ENCODE results near the gene XPNPEP2. TPM values are rescaled to one million over a fixed set of nuclear protein-coding genes. Genes with fewer than 3 reads are reported as not detected.

XPNPEP2 gene
- total RNA-seq, 1 experiment from 2014 or later: not detected

GRCh38 chrX:129808829-129809796, 70.3 kb downstream of the XPNPEP2 start:
- TF ChIP-seq EZH2 (IDR thresholded peaks at IDR 0.05; ENCODE audit: low read depth): no peak
- no peak for TF ChIP-seq CTCF (conservative IDR thresholded peaks at IDR 0.05)
- ChIA-PET CTCF (interaction anchor here (0.6 kb wide), 1 partner anchor 65 kb away, joined by 7 read pairs; no protein-coding TSS in a partner anchor), POLR2A (ENCODE audit: unreplicated experiment) (no interaction called here)
- H3K9me3 ChIP-seq (ENCODE audit: insufficient read depth, low read depth): no peaks in the 10 kb centered on the region
- no peak overlapping the region for H3K27ac ChIP-seq
- intact Hi-C loops (cut with micrococcal nuclease; ENCODE audit: unreplicated experiment): no loop called here
- H3K79me2 ChIP-seq (ENCODE audit: low read depth): no peaks in the 10 kb centered on the region
- H3K4me1 ChIP-seq (replicated peaks; ENCODE audit: insufficient read depth): no peaks in the 10 kb centered on the region
- H3K4me3 ChIP-seq: no peak overlapping the region
- H3F3A ChIP-seq (ENCODE audit: insufficient read depth, low read depth): no peaks in the 10 kb centered on the region
- no peaks in the 10 kb centered on the region for H3K27me3 ChIP-seq (ENCODE audit: insufficient read depth, low read depth)
- H3K9me2 ChIP-seq (ENCODE audit: insufficient read depth): no peaks in the 10 kb centered on the region
- no peak overlapping the region for H2AFZ ChIP-seq
- no peak overlapping the region for H3K4me2 ChIP-seq
- DNase-seq: no peak
- no peaks in the 10 kb centered on the region; the same call in 1 of the 2 replicates for H4K20me1 ChIP-seq (ENCODE audit: insufficient read depth)
- peaks cover 40% of the 10 kb centered on the region for H3K36me3 ChIP-seq (ENCODE audit: low read depth)
- BruUV-seq (replicated peaks): no TSS peak

DNA sequence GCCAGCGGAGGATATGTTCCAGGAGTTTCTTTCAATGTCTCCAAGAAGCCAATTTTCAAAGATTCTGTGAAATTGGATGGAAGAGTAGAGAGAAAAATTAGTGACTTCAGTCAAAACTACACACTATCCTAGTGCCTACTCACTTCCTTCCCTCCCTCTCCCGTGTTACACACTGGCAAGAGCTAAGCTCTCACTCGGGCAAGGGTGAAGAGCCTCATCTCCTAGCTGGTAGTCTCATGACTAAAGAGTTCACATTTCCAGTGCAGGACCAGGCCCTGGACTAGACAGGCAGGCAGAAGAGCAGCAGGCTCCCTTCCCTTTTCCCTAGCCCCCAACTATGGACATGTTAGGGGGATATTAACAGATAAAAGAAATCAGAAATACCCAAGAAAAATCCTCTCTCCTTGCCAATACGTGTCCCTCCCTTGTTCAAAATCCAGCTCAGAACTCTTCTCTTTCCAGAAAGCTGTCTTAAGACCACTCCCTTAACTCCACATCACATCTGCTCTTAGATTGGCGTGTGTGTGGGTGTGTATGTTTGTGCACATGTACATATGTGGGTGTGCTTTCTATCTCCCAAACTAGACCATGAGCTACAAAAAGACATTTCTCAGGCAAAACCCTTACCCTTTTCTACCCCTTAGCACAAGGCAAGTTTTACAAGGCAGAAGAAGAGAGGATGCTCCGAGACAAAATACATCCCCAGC, 75.0 kb downstream of the XPNPEP2 start:
- no peak overlapping the region for H3K4me3 ChIP-seq
- no TSS peak for BruUV-seq (replicated peaks)
- TF ChIP-seq EZH2 (IDR thresholded peaks at IDR 0.05; ENCODE audit: low read depth) (no peak), CTCF (conservative IDR thresholded peaks at IDR 0.05) (no peak)
- H3K4me2 ChIP-seq: no peak overlapping the region
- no peaks in the 10 kb centered on the region for H3K4me1 ChIP-seq (replicated peaks; ENCODE audit: insufficient read depth)
- ChIA-PET CTCF (no interaction called here), POLR2A (ENCODE audit: unreplicated experiment) (no interaction called here)
- H3K36me3 ChIP-seq (ENCODE audit: low read depth): peaks cover 32% of the 10 kb centered on the region
- H2AFZ ChIP-seq: no peak overlapping the region
- no peaks in the 10 kb centered on the region for H3K9me2 ChIP-seq (ENCODE audit: insufficient read depth)
- no peaks in the 10 kb centered on the region for H3K79me2 ChIP-seq (ENCODE audit: low read depth)
- no peak overlapping the region for H3K27ac ChIP-seq
- DNase-seq: no peak
- H3K9me3 ChIP-seq (ENCODE audit: insufficient read depth, low read depth): no peaks in the 10 kb centered on the region
- no peaks in the 10 kb centered on the region for H3F3A ChIP-seq (ENCODE audit: insufficient read depth, low read depth)
- intact Hi-C loops (cut with micrococcal nuclease; ENCODE audit: unreplicated experiment): no loop called here
- H3K27me3 ChIP-seq (ENCODE audit: insufficient read depth, low read depth): no peaks in the 10 kb centered on the region
- no peaks in the 10 kb centered on the region; the same call in 1 of the 2 replicates for H4K20me1 ChIP-seq (ENCODE audit: insufficient read depth)

GRCh38 chrX:129818123-129818522, 79.3 kb downstream of the XPNPEP2 start:
- Histone ChIP-seq H3K9me2 (ENCODE audit: insufficient read depth) (no peaks in the 10 kb centered on the region), H3K36me3 (ENCODE audit: low read depth) (peaks cover 26% of the 10 kb centered on the region; the same call in 1 of the 2 replicates), H3K4me3 (no peak overlapping the region), H3K4me2 (no peak overlapping the region), H4K20me1 (ENCODE audit: insufficient read depth) (peaks cover 4% of the 10 kb centered on the region), H3K27me3 (ENCODE audit: insufficient read depth, low read depth) (no peaks in the 10 kb centered on the region), H3K79me2 (ENCODE audit: low read depth) (no peaks in the 10 kb centered on the region), H3K4me1 (replicated peaks; ENCODE audit: insufficient read depth) (no peaks in the 10 kb centered on the region), H3K27ac (no peak overlapping the region), H3K9me3 (ENCODE audit: insufficient read depth, low read depth) (no peaks in the 10 kb centered on the region), H3F3A (ENCODE audit: insufficient read depth, low read depth) (no peaks in the 10 kb centered on the region), H2AFZ (no peak overlapping the region)
- POLR2A ChIA-PET (ENCODE audit: unreplicated experiment): no interaction called here
- no TSS peak for BruUV-seq (replicated peaks)
- CTCF ChIA-PET: no interaction called here
- no peak for DNase-seq
- TF ChIP-seq EZH2 (IDR thresholded peaks at IDR 0.05; ENCODE audit: low read depth): no peak
- no peak for TF ChIP-seq CTCF (conservative IDR thresholded peaks at IDR 0.05)
- intact Hi-C loops (cut with micrococcal nuclease; ENCODE audit: unreplicated experiment): no loop called here

Other genes with a start within 250 kb of the XPNPEP2 start
- gene SMARCA1, start 215.5 kb upstream of the XPNPEP2 start, total RNA-seq (2021): 88.5 and 92.6 TPM in 2 replicates
- 40.3 and 41.4 TPM in 2 replicates for gene OCRL, start 198.7 kb upstream of the XPNPEP2 start, total RNA-seq (2021)
- gene APLN, start 84.0 kb upstream of the XPNPEP2 start, total RNA-seq (2021): 0.13 TPM in 2 replicates
- not detected in 2 replicates for gene SASH3, start 41.0 kb downstream of the XPNPEP2 start, total RNA-seq (2021)
- 84.2 and 108 TPM in 2 replicates for gene ZDHHC9, start 104.9 kb downstream of the XPNPEP2 start, total RNA-seq (2021)
- gene UTP14A, start 167.2 kb downstream of the XPNPEP2 start, total RNA-seq (2021): 44.6 and 55.4 TPM in 2 replicates
- gene BCORL1, start 243.7 kb downstream of the XPNPEP2 start, total RNA-seq (2021): 32.2 TPM in 2 replicates